HG03135 (cell line): ENCODE data around the gene GOLT1A.
"Not testable (repeated sequence)": the region's sequence is repeated elsewhere in the genome, so short reads cannot be mapped to it uniquely, and the experiment has no call there.

Source experiments
- ATAC-seq: cut with Tn5 transposase; IDR thresholded peaks from one replicate; pipeline ENCODE4 v1.9.1; 2021; ENCODE audit warnings: mild to moderate bottlenecking, moderate library complexity; ENCODE audit not compliant: unreplicated experiment

The GOLT1A gene

GRCh38 chr1:204249736-204250427 lies 36.1 kb upstream of the GOLT1A start:
- no peak for ATAC-seq

GRCh38 chr1:204248954-204249353 lies 35.2 kb upstream of the GOLT1A start:
- ATAC-seq: no peak

- no peak for ATAC-seq
These were observed 33.1 kb upstream of the GOLT1A start for GRCh38 chr1:204246876-204247275.

GRCh38 chr1:204242920-204243319 lies 29.1 kb upstream of the GOLT1A start:
- ATAC-seq: no peak

- ATAC-seq: no peak
These were observed 28.1 kb upstream of the GOLT1A start for GRCh38 chr1:204241914-204242313.

- no peak for ATAC-seq
These were observed 27.3 kb upstream of the GOLT1A start for GRCh38 chr1:204241050-204241449.

- no peak for ATAC-seq
These were observed 26.4 kb upstream of the GOLT1A start for GRCh38 chr1:204240233-204240632.

- not testable (repeated sequence) for ATAC-seq
These were observed 25.6 kb upstream of the GOLT1A start for GRCh38 chr1:204239401-204239800.

GRCh38 chr1:204238520-204238919 lies 24.7 kb upstream of the GOLT1A start:
- not testable (repeated sequence) for ATAC-seq

GRCh38 chr1:204237515-204237914 lies 23.7 kb upstream of the GOLT1A start:
- ATAC-seq: not testable (repeated sequence)

- ATAC-seq: no peak
These were observed 18.7 kb upstream of the GOLT1A start for GRCh38 chr1:204232526-204232925.

- ATAC-seq: no peak
These were observed 16.4 kb upstream of the GOLT1A start for GRCh38 chr1:204230211-204230610.

GRCh38 chr1:204228896-204229295 lies 15.1 kb upstream of the GOLT1A start:
- ATAC-seq: no peak

GRCh38 chr1:204227996-204228785 lies 14.4 kb upstream of the GOLT1A start:
- no peak for ATAC-seq

GRCh38 chr1:204227351-204227750 lies 13.6 kb upstream of the GOLT1A start:
- ATAC-seq: no peak

GRCh38 chr1:204225841-204226735 lies 12.3 kb upstream of the GOLT1A start:
- no peak for ATAC-seq

GRCh38 chr1:204224655-204225054 lies 10.9 kb upstream of the GOLT1A start:
- ATAC-seq: no peak

GRCh38 chr1:204223129-204223860 lies 9.5 kb upstream of the GOLT1A start:
- no peak for ATAC-seq

- ATAC-seq: no peak
These were observed 8.9 kb upstream of the GOLT1A start for GRCh38 chr1:204222764-204223055.

- no peak for ATAC-seq
These were observed 8.4 kb upstream of the GOLT1A start for GRCh38 chr1:204222006-204222763.
